Upper lobe of right lung (tissue), 1 donor: ENCODE results near the gene SCN1B. TPM values are rescaled to one million over a fixed set of nuclear protein-coding genes. Genes with fewer than 3 reads are reported as not detected.
"Not testable (repeated sequence)": the region's sequence is repeated elsewhere in the genome, so short reads cannot be mapped to it uniquely, and the experiment has no call there.

ENCODE experiments used
- ATAC-seq: fragments of 200-7000 bp; cut with Tn5 transposase; one replicate; pipeline ENCODE4 v1.9.1; 2020; ENCODE audit warnings: mild to moderate bottlenecking, moderate library complexity
- DNase-seq: peaks from one replicate; pipeline ENCODE4 v3.0.0-alpha.2; 2020
- H3K27ac ChIP-seq: fragments of 200-600 bp; one replicate; pipeline ENCODE4 v1.8.0; 2022
- H3K27me3 ChIP-seq: fragments of 200-600 bp; one replicate; pipeline ENCODE4 v1.8.0; 2022; ENCODE audit warnings: mild to moderate bottlenecking
- H3K36me3 ChIP-seq: fragments of 200-600 bp; one replicate; pipeline ENCODE4 v1.8.0; 2022
- H3K4me1 ChIP-seq: fragments of 200-600 bp; one replicate; pipeline ENCODE4 v1.8.0; 2022
- H3K4me3 ChIP-seq: fragments of 200-600 bp; one replicate; pipeline ENCODE4 v1.8.0; 2022; ENCODE audit warnings: mild to moderate bottlenecking
- H3K9me3 ChIP-seq: fragments of 200-600 bp; one replicate; pipeline ENCODE4 v1.8.0; 2022
- CTCF ChIP-seq: fragments of 200-600 bp; IDR thresholded peaks from one replicate; pipeline ENCODE4 v1.8.0; 2022; ENCODE audit warnings: antibody characterized with exemption
- intact Hi-C: fragments of 100-400 bp; cut with DNase I; formaldehyde crosslinking; loops from one replicate; pipeline ENCODE4 v1.11.0; 2022
- total RNA-seq: library from RNA; stranded (reverse); fragmentation: NEBNext Ultra II Directional; extraction: Animal tissue kit (Norgen Biotek cat#: 25700); gene quantifications from one replicate; pipeline ENCODE4 v1.2.1, GENCODE V29; 2021
- donor health status: DM: no; HTN: yes; CAD: no; lungs with severe emphysema.

Gene SCN1B
- total RNA-seq, 1 donor from 2014 or later: 8.7 TPM

GRCh38 chr19:35025969-35026368 is 4.3 kb upstream of the SCN1B start:
- H3K9me3 ChIP-seq: no peaks in the 10 kb centered on the region
- ATAC-seq (no peak), DNase-seq (no peak)
- no peak for TF ChIP-seq CTCF
- H3K27ac ChIP-seq: no peak overlapping the region
- H3K36me3 ChIP-seq: peaks cover 70% of the 10 kb centered on the region
- H3K4me3 ChIP-seq: no peak overlapping the region
- intact Hi-C loops: no loop called here
- H3K27me3 ChIP-seq: no peaks in the 10 kb centered on the region
- peaks cover 6% of the 10 kb centered on the region for H3K4me1 ChIP-seq

GRCh38 chr19:35026418-35026817 is 3.9 kb upstream of the SCN1B start:
- H3K4me3 ChIP-seq: no peak overlapping the region
- H3K9me3 ChIP-seq: no peaks in the 10 kb centered on the region
- peaks cover 6% of the 10 kb centered on the region for H3K4me1 ChIP-seq
- DNase-seq (no peak), ATAC-seq (no peak)
- no peak overlapping the region for H3K27ac ChIP-seq
- H3K27me3 ChIP-seq: no peaks in the 10 kb centered on the region
- no peak for TF ChIP-seq CTCF
- intact Hi-C loops: no loop called here
- H3K36me3 ChIP-seq: peaks cover 65% of the 10 kb centered on the region

- no peak for DNase-seq
- intact Hi-C loops: no loop called here
- TF ChIP-seq CTCF: no peak
These were observed 3.3 kb upstream of the SCN1B start for GRCh38 chr19:35027009-35027408.

DNA sequence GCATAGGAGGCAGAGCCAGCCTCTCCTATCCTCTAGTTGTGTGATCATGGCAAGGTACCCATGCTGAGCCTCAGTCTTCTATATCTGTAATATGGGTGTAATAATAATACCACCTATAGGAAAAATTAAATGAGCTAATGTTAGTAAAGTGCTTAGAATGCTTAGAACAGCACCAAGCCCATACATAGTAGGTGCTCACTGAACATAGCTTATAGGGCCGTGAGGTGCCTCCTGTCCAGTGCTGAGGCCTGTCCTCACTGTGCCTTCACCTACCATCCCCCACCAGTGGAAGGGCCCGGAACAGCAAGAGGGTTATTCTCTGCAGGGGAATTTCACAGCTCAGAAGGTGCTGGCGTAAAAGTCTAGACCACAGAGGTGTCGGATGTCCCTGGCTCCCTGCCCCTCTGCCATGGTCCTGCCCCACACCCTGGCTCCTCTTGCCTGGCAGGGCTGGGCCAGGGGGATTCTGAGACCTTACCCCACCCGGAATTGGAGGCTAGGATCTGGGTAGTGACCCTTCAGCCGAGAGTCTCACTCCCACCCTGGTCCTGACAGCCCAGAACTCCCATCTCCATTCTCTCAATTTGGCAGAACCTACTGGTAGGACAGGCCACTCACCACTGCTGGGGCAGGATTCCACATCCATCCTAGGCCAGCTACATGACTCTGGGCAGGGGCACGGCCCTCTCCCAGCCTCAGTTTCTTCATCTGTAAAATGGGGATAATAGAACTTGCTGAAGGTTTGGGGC is 2.2 kb upstream of the SCN1B start:
- H3K36me3 ChIP-seq: peaks cover 49% of the 10 kb centered on the region
- H3K9me3 ChIP-seq: no peaks in the 10 kb centered on the region
- H3K27ac ChIP-seq: no peak overlapping the region
- ATAC-seq (no peak), DNase-seq (no peak)
- H3K4me3 ChIP-seq: no peak overlapping the region
- peaks cover 6% of the 10 kb centered on the region for H3K4me1 ChIP-seq
- TF ChIP-seq CTCF: no peak
- no peaks in the 10 kb centered on the region for H3K27me3 ChIP-seq
- intact Hi-C loops: no loop called here

More at GRCh38 chr19:35027009-35027408, 3.3 kb upstream of the SCN1B start:
- H3K4me1 ChIP-seq: peaks cover 6% of the 10 kb centered on the region
- H3K9me3 ChIP-seq: no peaks in the 10 kb centered on the region
- H3K27ac ChIP-seq: no peak overlapping the region
- H3K36me3 ChIP-seq: peaks cover 59% of the 10 kb centered on the region
- H3K4me3 ChIP-seq: no peak overlapping the region
- H3K27me3 ChIP-seq: no peaks in the 10 kb centered on the region
- ATAC-seq: no peak

- ATAC-seq, H3K27me3 ChIP-seq, H3K9me3 ChIP-seq, H3K4me3 ChIP-seq, H3K4me1 ChIP-seq, DNase-seq, H3K27ac ChIP-seq, intact Hi-C loops: not testable (repeated sequence)
- peaks cover 44% of the 10 kb centered on the region for H3K36me3 ChIP-seq
These were observed 1.7 kb upstream of the SCN1B start for GRCh38 chr19:35028600-35028885.

DNA sequence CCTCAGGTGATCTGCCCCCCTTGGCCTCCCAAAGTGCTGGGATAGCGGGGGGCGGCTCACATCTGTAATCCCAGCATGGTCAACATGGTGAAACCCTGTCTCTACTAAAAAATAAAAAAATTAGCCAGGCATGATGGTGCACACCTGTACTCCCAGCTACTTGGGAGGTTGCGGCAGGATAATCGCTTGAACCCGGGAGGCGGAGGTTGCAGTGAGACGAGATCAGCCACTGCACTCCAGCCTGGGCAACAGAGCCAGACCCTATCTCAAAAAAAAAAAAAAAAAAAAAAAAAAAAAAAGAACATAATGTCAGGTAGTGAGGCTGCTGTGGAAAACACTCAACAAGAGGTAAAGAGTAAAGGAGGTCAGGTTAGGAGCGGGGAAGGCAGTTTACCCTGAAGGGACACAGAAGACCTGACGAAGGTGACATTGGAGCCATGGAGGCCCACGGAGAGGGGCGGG is 964 bp upstream of the SCN1B start:
- intact Hi-C loops, H3K27me3 ChIP-seq, ATAC-seq, H3K9me3 ChIP-seq, H3K4me3 ChIP-seq, H3K27ac ChIP-seq, H3K4me1 ChIP-seq, DNase-seq: not testable (repeated sequence)
- H3K36me3 ChIP-seq: peaks cover 36% of the 10 kb centered on the region

DNA sequence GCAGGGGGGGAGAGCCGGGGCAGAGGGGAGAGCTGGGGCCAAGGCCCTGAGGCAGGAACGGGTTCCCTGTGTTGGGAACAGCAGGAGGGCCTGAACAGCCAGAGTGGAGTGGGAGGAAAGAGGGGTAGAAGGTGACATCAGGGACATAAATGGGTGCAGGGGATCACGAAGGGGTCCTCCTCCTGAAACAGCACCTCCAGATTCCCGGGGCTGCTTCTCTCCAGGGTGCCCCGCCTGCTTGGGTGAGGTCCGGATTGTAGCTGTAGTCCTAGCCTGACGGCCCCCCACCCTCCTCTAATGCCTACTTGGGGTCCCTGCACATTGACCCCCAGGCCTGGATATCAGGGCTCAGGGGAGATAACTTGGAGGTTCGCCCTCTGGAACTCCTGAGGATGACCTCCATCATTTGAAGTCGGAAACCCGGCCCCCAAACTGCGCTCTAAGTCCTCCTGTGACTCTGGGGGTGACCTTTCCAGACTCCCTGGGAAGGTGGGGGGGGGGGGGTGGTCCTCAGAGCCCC is 473 bp upstream of the SCN1B start:
- DNase-seq (no peak), ATAC-seq (peak; percentile 1)
- no peak overlapping the region for H3K27ac ChIP-seq
- no peaks in the 10 kb centered on the region for H3K9me3 ChIP-seq
- no peak for TF ChIP-seq CTCF
- H3K27me3 ChIP-seq: no peaks in the 10 kb centered on the region
- peak overlapping the region; percentile 37 for H3K4me3 ChIP-seq
- intact Hi-C loops: no loop called here
- H3K4me1 ChIP-seq: peaks cover 6% of the 10 kb centered on the region
- H3K36me3 ChIP-seq: peaks cover 32% of the 10 kb centered on the region
